ENCODE data around the gene PPP1R10. TPM values are rescaled to one million over a fixed set of nuclear protein-coding genes. Genes with fewer than 3 reads are reported as not detected.
A peak's percentile ranks its signal among the peaks of the same experiment; 100 is the strongest.

The PPP1R10 gene
- total and polyA plus RNA-seq, 2 of the 13 experiments (the other 11 are each of a cell fraction or from before 2014, with no cell fraction given) = 26.3 to 38.4 TPM

- TF ChIP-seq ZNF687 (CRISPR knock-in tag; IDR thresholded peaks at IDR 0.05) = peak; percentile 99
- TF ChIP-seq ELF3 (CRISPR knock-in tag; IDR thresholded peaks at IDR 0.05) = peak; percentile 82
- peak; percentile 71; the same call in 1 of the 2 replicates for TF ChIP-seq TFAP4 (IDR thresholded peaks at IDR 0.05; ENCODE audit: borderline replicate concordance, low read depth)
- 0 out of 2 replicates have a peak, but pooled peaks have one; percentile 65 for TF ChIP-seq ZNF850 (CRISPR knock-in tag; conservative IDR thresholded peaks at IDR 0.05)
- peak; percentile 82 for TF ChIP-seq HNF4G (IDR thresholded peaks at IDR 0.05; ENCODE audit: borderline replicate concordance, low read depth, low read length)
- TF ChIP-seq HNF4G (CRISPR knock-in tag; IDR thresholded peaks at IDR 0.05; ENCODE audit: borderline replicate concordance, low read depth) = peak; percentile 79
- TF ChIP-seq DPF2 (CRISPR knock-in tag; IDR thresholded peaks at IDR 0.05; ENCODE audit: borderline replicate concordance, low read depth) = no peak
- TF ChIP-seq KLF11 (CRISPR knock-in tag; IDR thresholded peaks at IDR 0.05) = no peak
- no peak for TF ChIP-seq TMF1 (CRISPR knock-in tag; IDR thresholded peaks at IDR 0.05; ENCODE audit: low read depth)
- TF ChIP-seq SMC3 (IDR thresholded peaks at IDR 0.05; ENCODE audit: low read length) = 0 out of 2 replicates have a peak, but pooled peaks have one; percentile 38
- peak; percentile 71; the same call in 1 of the 2 replicates for TF ChIP-seq GMEB1 (CRISPR knock-in tag; IDR thresholded peaks at IDR 0.05; ENCODE audit: borderline replicate concordance)
- TF ChIP-seq ASH2L (IDR thresholded peaks at IDR 0.05; ENCODE audit: insufficient read length, low read depth, low read length) = peak; percentile 76
- TF ChIP-seq ZNF552 (CRISPR knock-in tag; IDR thresholded peaks at IDR 0.05; ENCODE audit: borderline replicate concordance) = no peak
- TF ChIP-seq CHD2 (IDR thresholded peaks at IDR 0.05; ENCODE audit: low read depth, low read length) = peak; percentile 68
- TF ChIP-seq ZNF629 (CRISPR knock-in tag; conservative IDR thresholded peaks at IDR 0.05) = no peak; the same call in 1 of the 2 replicates
- TF ChIP-seq ZBTB26 (CRISPR knock-in tag; IDR thresholded peaks at IDR 0.05; ENCODE audit: borderline replicate concordance) = no peak
- no peak; the same call in 1 of the 2 replicates for TF ChIP-seq ATF3 (CRISPR knock-in tag; IDR thresholded peaks at IDR 0.05)
- no peak for TF ChIP-seq SNRNP70 (IDR thresholded peaks at IDR 0.05; ENCODE audit: low read depth, low read length)
Measured at GRCh38 chr6:30626484-30627366, 9.7 kb upstream of the PPP1R10 start, which contains the start of gene ATAT1 (continued).
